Naive thymus-derived CD8-positive, alpha-beta T cell (primary cell): ENCODE results near the gene HSF5. TPM values are rescaled to one million over a fixed set of nuclear protein-coding genes. Genes with fewer than 3 reads are reported as not detected.
"Not testable (repeated sequence)": the region's sequence is repeated elsewhere in the genome, so short reads cannot be mapped to it uniquely, and the experiment has no call there.

ENCODE experiments used
- ATAC-seq, 2 donors: fragments of 150-1000 bp; cut with Tn5 transposase in 1 of 2; sonication (Bioruptor Pico), chemical (Tn5 transposase) in 1 of 2; 1 replicate in 1 of 2; 2 replicates in 1 of 2; pipeline ENCODE4 v1.10.0; 2021; ENCODE audit warnings: mild to moderate bottlenecking in 2 of 2, moderate library complexity in 2 of 2
- POLR2A ChIA-PET: fragments of 350-600 bp; sonication (Branson Sonifier 250); formaldehyde crosslinking; loops from one replicate; lab custom pipeline; 2021; ENCODE audit warnings: antibody characterized with exemption; lab: Charles Lee
- DNase-seq, 10 donors: peaks; one replicate each; pipeline versions ENCODE4 v3.0.0 to v3.0.0-alpha.2; 2020 to 2022
- H3K27ac Mint-ChIP-seq, 10 donors: one replicate each; pipeline ENCODE4 v1.8.0; 2020 to 2022; ENCODE audit warnings: mild to moderate bottlenecking in 10 of 10, mixed read lengths in 10 of 10, moderate library complexity in 4 of 10, inconsistent platforms in 1 of 10
- H3K27me3 Mint-ChIP-seq, 5 donors: one replicate each; pipeline ENCODE4 v1.8.0; 2021 to 2022; ENCODE audit warnings: mixed read lengths in 5 of 5
- H3K36me3 Mint-ChIP-seq, 3 donors: one replicate each; pipeline ENCODE4 v1.8.0; 2020 to 2022; ENCODE audit warnings: mixed read lengths in 3 of 3, mild to moderate bottlenecking in 2 of 3, inconsistent platforms in 1 of 3
- H3K4me1 Mint-ChIP-seq, 4 donors: one replicate each; pipeline ENCODE4 v1.8.0; 2021 to 2022; ENCODE audit warnings: mixed read lengths in 4 of 4
- H3K4me3 Mint-ChIP-seq, 10 donors: one replicate each; pipeline ENCODE4 v1.8.0; 2020 to 2022; ENCODE audit warnings: mild to moderate bottlenecking in 10 of 10, mixed read lengths in 10 of 10, moderate library complexity in 6 of 10, inconsistent platforms in 1 of 10
- H3K9me3 Mint-ChIP-seq, 9 donors: one replicate each; pipeline ENCODE4 v1.8.0; 2020 to 2022; ENCODE audit warnings: mixed read lengths in 9 of 9, mild to moderate bottlenecking in 3 of 9, inconsistent platforms in 1 of 9, moderate library complexity in 1 of 9
- polyA plus RNA-seq, 3 donors: library from polyadenylated mRNA; unstranded; fragments of 300-500 nt; fragmentation: Illumina TruSeq; gene quantifications; one replicate each; pipeline ENCODE4 v1.2.3, GENCODE V29; 2021
- total RNA-seq, 8 experiments: library from RNA in 2 of 8; stranded (reverse) in 2 of 8; gene quantifications; one replicate each; pipeline ENCODE4 v1.2.3 and lab custom pipeline; 2021 to 2026

The HSF5 gene
- total and polyA plus RNA-seq, 5 experiments from 2014 or later: 0.14 to 3.0 (median 1.8) TPM

DNA sequence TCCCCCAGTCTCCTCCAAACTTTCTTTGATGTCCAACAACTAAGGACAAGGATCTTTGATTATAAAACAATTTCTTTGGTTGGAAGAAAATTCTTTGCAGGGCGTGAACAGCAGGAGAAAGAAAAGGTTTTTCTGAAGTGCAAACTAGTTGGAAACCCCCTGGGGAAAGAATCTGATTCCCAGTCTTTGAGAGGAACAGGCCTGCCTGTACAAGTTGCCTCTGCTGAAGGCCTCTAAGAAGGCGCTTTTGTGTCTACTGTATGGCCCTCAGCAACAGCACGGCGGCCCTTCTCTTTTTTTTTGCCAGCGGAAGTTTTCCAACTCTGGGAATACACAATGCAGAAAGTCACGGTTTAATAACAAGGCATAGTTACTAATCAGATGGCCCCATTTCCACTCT lies 84.9 kb downstream of the HSF5 start:
- Mint-ChIP-seq H3K9me3 (no peaks in the 10 kb centered on the region), H3K36me3 (peaks cover 0 to 6% (median 0%) of the 10 kb centered on the region in 3 donors), H3K27ac (no peak overlapping the region), H3K4me3 (no peak overlapping the region), H3K4me1 (peaks cover 0 to 8% (median 4%) of the 10 kb centered on the region in 4 donors), H3K27me3 (no peaks in the 10 kb centered on the region)
- POLR2A ChIA-PET: no interaction called here
- no peak for ATAC-seq
- DNase-seq: no peak

DNA sequence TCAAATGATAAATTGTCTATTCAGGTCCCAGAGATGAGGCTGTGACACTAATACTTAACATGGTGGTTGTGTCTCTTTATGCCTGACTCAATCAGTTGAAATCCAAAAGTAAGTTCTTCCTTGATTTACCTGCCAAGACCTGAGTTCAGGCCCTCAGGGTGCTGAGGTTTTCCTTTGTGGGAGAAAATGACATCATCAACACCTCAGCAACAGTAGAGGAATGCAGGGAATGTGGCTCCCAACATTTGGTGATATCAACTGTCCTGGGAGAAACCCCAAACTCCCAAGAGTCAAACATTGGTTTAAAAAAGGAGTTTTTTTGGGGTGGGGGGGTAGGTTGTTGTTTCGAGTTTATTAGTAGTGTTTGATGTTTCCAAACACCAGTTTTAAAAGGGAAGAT lies 85.5 kb downstream of the HSF5 start:
- Mint-ChIP-seq H3K4me3 (no peak overlapping the region), H3K4me1 (peaks cover 0 to 8% (median 4%) of the 10 kb centered on the region in 4 donors), H3K9me3 (no peaks in the 10 kb centered on the region), H3K27ac (no peak overlapping the region), H3K36me3 (peaks cover 0 to 9% (median 0%) of the 10 kb centered on the region in 3 donors), H3K27me3 (no peaks in the 10 kb centered on the region)
- DNase-seq: no peak
- no peak for ATAC-seq
- POLR2A ChIA-PET: no interaction called here

GRCh38 chr17:58402047-58402446 lies 86.2 kb downstream of the HSF5 start:
- no peak overlapping the region for H3K4me3 Mint-ChIP-seq
- H3K36me3 Mint-ChIP-seq: peaks cover 0 to 10% (median 0%) of the 10 kb centered on the region in 3 donors
- H3K4me1 Mint-ChIP-seq: peaks cover 0 to 8% (median 4%) of the 10 kb centered on the region in 4 donors
- no peaks in the 10 kb centered on the region for H3K27me3 Mint-ChIP-seq
- ATAC-seq: no peak
- DNase-seq: no peak
- no peaks in the 10 kb centered on the region for H3K9me3 Mint-ChIP-seq
- POLR2A ChIA-PET: no interaction called here
- H3K27ac Mint-ChIP-seq: no peak overlapping the region

DNA sequence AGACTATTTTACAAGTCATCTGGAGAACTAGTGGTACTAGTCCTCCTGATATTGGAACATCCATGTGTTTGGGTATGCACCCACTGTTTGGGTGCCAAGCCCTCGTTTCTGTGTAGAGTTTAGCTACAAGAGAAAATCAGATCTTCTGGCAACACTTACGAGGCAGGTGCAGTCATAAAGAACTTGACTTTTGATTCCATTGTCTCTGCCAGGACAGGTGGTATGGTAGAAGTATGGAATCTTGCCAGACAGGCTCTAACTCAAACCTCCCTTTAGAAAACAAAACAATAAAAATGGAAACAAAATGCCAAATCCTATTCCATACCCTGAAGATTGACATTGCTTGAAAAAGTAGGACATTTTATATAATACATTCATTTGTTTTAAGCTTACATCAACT lies 86.9 kb downstream of the HSF5 start:
- POLR2A ChIA-PET: no interaction called here
- Mint-ChIP-seq H3K27me3 (no peaks in the 10 kb centered on the region), H3K4me3 (no peak overlapping the region), H3K9me3 (no peaks in the 10 kb centered on the region), H3K36me3 (peaks cover 0 to 10% (median 0%) of the 10 kb centered on the region in 3 donors), H3K4me1 (peaks cover 0 to 8% (median 4%) of the 10 kb centered on the region in 4 donors), H3K27ac (no peak overlapping the region)
- ATAC-seq: no peak
- no peak for DNase-seq

DNA sequence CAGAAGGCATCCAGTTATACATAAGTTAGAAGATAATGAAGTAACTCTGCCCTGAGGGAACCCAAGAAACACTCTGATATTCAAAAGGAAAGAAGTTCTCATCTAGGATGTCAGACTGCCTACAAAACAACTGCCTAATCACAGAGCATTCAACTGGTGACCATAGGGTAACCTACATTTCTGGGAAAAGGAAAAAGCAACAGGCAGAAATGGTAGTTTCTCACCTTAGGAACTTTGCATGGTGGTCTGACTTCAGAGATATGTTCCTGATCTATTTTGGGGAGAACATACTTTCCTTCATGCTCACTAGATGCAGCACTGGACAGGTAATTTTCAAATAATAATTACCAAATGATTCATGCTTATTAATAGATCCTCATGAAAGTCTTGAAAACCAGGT lies 87.4 kb downstream of the HSF5 start:
- peaks cover 0 to 14% (median 0%) of the 10 kb centered on the region in 3 donors for H3K36me3 Mint-ChIP-seq
- no peak for ATAC-seq
- POLR2A ChIA-PET: interaction anchor here (0.9 to 1.0 kb wide), 2 partner anchors 17 to 76 kb away, joined by 3 to 4 read pairs; no protein-coding TSS in a partner anchor

DNA sequence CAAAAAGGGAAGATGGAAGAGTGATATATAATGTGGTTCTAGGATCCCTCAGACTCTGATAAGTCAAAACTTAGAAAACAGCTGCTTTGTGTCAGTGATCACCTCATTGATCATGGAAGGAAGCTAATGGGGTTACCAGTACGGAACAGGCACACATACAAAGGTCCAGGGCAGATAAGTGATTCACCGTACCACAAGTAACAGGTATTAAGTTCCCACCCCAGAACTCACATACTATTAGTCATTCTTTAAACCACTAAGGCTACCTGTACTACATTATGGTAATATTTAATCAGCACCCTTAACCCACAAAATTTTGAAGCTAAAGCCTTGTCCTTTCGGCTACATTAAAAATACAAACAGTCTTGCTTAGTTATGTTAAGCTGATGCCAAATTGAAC lies 88.2 kb downstream of the HSF5 start:
- H3K9me3 Mint-ChIP-seq: no peaks in the 10 kb centered on the region
- DNase-seq: no peak
- POLR2A ChIA-PET: interaction anchor here (0.9 to 1.0 kb wide), 2 partner anchors 16 to 76 kb away, joined by 3 to 4 read pairs; no protein-coding TSS in a partner anchor
- no peak overlapping the region for H3K4me3 Mint-ChIP-seq
- H3K4me1 Mint-ChIP-seq: peaks cover 0 to 8% (median 4%) of the 10 kb centered on the region in 4 donors
- no peaks in the 10 kb centered on the region for H3K27me3 Mint-ChIP-seq
- H3K36me3 Mint-ChIP-seq: peaks cover 0 to 14% (median 0%) of the 10 kb centered on the region in 3 donors
- H3K27ac Mint-ChIP-seq: no peak overlapping the region
- ATAC-seq: no peak

More for the DNA sequence above, 87.4 kb downstream of the HSF5 start:
- no peaks in the 10 kb centered on the region for H3K9me3 Mint-ChIP-seq
- H3K27ac Mint-ChIP-seq: no peak overlapping the region
- no peaks in the 10 kb centered on the region for H3K27me3 Mint-ChIP-seq
- DNase-seq: no peak
- peaks cover 0 to 8% (median 4%) of the 10 kb centered on the region in 4 donors for H3K4me1 Mint-ChIP-seq
- H3K4me3 Mint-ChIP-seq: no peak overlapping the region

DNA sequence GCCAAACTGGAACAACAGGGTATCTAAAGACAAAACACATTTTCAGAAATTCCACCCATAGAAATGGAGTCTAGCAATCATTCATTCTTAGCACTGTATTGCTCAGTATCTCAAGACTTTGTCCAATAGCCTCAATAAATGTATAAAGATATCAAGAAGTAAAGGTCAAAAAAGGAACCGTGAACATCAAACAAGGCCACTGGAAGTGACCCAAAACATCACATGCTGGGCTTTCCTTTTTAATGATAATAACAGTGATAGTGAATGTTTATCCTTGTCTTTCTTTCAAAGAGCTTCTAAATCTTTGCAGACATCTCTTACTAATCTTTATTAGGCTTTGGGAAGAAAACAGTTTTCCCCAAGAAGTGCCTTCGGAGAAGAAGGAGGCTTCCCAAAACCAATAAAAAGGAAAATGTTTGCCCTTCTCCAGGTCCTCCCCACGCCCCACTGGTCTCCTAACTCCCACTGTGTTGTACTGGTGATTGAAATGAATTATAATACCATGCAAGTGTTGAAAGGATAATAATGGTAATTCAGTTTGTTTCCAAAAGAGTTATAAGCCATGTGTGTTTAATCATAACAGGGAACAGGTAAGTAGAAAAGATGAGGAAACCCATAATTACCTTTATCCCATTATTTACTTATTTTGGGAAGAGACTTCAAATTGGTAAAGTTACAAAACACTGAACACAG lies 89.5 kb downstream of the HSF5 start:
- Mint-ChIP-seq H3K4me1 (peaks cover 0 to 8% (median 4%) of the 10 kb centered on the region in 4 donors), H3K4me3 (no peak overlapping the region), H3K27ac (no peak overlapping the region), H3K36me3 (peaks cover 0 to 14% (median 0%) of the 10 kb centered on the region in 3 donors), H3K9me3 (no peaks in the 10 kb centered on the region), H3K27me3 (no peaks in the 10 kb centered on the region)
- POLR2A ChIA-PET: no interaction called here
- DNase-seq (no peak), ATAC-seq (no peak)

- H3K4me1 Mint-ChIP-seq, POLR2A ChIA-PET, H3K27ac Mint-ChIP-seq, H3K4me3 Mint-ChIP-seq, DNase-seq, H3K27me3 Mint-ChIP-seq, ATAC-seq, H3K9me3 Mint-ChIP-seq: not testable (repeated sequence)
- H3K36me3 Mint-ChIP-seq: peaks cover 0 to 14% (median 0%) of the 10 kb centered on the region in 3 donors
Observed at GRCh38 chr17:58397421-58397820, 90.8 kb downstream of the HSF5 start.

DNA sequence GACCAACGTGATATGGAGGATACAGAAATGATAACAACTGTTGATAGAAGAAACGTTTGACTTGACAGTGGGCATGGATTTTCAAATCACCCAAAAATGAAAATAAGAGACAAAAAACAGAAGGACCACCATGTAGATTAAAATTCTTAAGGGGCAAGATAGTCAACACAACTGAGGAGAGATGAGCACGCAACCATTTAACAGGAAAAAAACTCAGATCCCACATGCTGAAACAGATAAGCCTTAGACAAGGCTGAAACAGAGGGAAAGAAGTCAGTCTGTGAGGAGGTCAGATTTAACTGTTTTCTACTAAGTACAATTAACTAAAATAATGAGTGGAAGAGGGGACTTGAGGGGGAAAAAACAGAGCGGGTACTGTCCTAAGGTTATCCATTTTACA lies 92.0 kb downstream of the HSF5 start:
- DNase-seq (no peak), ATAC-seq (no peak)
- POLR2A ChIA-PET: no interaction called here
- Mint-ChIP-seq H3K36me3 (peaks cover 0 to 11% (median 0%) of the 10 kb centered on the region in 3 donors), H3K9me3 (no peaks in the 10 kb centered on the region), H3K4me3 (no peak overlapping the region), H3K27me3 (no peaks in the 10 kb centered on the region), H3K27ac (peak overlapping the region in 1 of 10 donors; percentile 0), H3K4me1 (no peaks in the 10 kb centered on the region)

GRCh38 chr17:58394534-58395223 lies 93.5 kb downstream of the HSF5 start:
- no peak for DNase-seq
- H3K4me3 Mint-ChIP-seq: no peak overlapping the region
- ATAC-seq: no peak
- H3K27me3 Mint-ChIP-seq: no peaks in the 10 kb centered on the region
- no peaks in the 10 kb centered on the region for H3K9me3 Mint-ChIP-seq
- no peaks in the 10 kb centered on the region for H3K4me1 Mint-ChIP-seq
- peaks cover 0 to 7% (median 4%) of the 10 kb centered on the region in 3 donors for H3K36me3 Mint-ChIP-seq
- POLR2A ChIA-PET: no interaction called here
- no peak overlapping the region for H3K27ac Mint-ChIP-seq

DNA sequence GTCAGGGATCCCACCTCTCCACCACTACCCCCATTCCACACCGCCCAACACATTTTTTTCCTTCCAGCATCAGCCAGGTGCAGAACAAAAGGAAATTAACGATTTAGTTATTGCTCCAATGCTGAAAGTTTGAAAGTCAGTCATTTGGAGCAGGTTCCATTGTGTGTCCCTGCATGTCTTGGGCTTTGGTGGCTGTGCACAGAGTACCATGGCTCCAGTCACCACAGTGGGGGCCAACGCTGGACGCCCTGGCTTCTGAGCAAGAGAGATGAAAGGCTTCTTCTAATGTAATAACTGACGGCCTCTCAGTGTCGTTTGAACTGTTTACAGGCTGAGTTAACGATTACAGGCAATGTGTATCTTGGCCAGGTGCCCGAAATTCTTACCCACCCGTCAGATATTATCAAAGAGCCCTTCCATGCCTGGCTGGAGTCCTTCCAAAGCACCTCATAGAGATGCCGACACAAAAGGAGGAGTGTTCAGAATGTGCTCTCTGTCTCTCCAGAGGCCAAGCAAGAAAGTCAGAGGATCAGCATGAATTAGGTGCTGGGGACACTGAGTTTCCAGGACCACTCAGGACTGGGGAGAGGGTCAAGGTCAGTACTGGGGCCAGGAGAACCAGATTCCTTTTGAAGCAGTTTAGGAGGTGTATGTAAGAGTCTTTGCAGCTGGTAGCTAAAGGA lies 96.8 kb downstream of the HSF5 start:
- Mint-ChIP-seq H3K27me3 (no peaks in the 10 kb centered on the region), H3K4me3 (no peak overlapping the region), H3K27ac (peak overlapping the region in 2 of 10 donors; percentile 43 to 60), H3K9me3 (no peaks in the 10 kb centered on the region), H3K4me1 (peaks cover 2 to 6% (median 2%) of the 10 kb centered on the region in 4 donors), H3K36me3 (peaks cover 0 to 4% (median 4%) of the 10 kb centered on the region in 3 donors)
- POLR2A ChIA-PET: no interaction called here
- DNase-seq (no peak), ATAC-seq (no peak)

DNA sequence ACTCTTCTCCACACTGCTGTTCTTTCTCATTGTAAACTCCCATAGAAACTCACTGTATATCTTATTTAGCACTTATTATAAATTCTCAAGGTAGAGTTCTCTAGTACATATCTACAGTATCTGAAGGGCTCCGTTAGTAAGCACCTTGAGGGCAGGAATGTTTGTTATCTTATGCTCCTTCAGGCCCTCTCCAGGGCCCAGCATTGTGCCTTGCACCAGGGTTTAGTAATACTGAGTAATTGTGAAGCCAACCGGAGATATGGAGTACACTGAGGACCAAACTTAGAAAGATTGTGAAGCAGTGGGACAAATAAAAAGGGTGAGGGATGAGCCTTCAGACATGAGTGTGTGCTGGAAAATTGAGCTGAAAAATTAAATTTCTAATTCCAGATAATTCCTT lies 97.3 kb downstream of the HSF5 start:
- H3K9me3 Mint-ChIP-seq: no peaks in the 10 kb centered on the region
- H3K4me3 Mint-ChIP-seq: no peak overlapping the region
- no peak overlapping the region for H3K27ac Mint-ChIP-seq
- DNase-seq (no peak), ATAC-seq (no peak)
- peaks cover 2 to 6% (median 2%) of the 10 kb centered on the region in 4 donors for H3K4me1 Mint-ChIP-seq
- no peaks in the 10 kb centered on the region for H3K27me3 Mint-ChIP-seq
- peaks cover 0 to 4% (median 0%) of the 10 kb centered on the region in 3 donors for H3K36me3 Mint-ChIP-seq
- POLR2A ChIA-PET: no interaction called here
